Endothelial cell of umbilical vein (primary cell): ENCODE data around the gene LANCL3. TPM values are rescaled to one million over a fixed set of nuclear protein-coding genes. Genes with fewer than 3 reads are reported as not detected.

Source experiments
- BruUV-seq: library from RNA; stranded (reverse); fragments of 400-500 nt; replicated peaks from 2 replicates; lab custom pipeline; 2021; lab: Mats Ljungman, UMichigan
- CTCF ChIA-PET: fragments of 300-600, 350-600 bp; sonication (Branson Sonifier 250); formaldehyde crosslinking; loops from one replicate; lab custom pipeline; 2021; ENCODE audit warnings: antibody characterized with exemption, inconsistent platforms; lab: Charles Lee
- POLR2A ChIA-PET: fragments of 300-600, 350-600 bp; sonication (Branson Sonifier 250); formaldehyde crosslinking; loops from one replicate; lab custom pipeline; 2021; ENCODE audit warnings: antibody characterized with exemption, inconsistent platforms; lab: Charles Lee
- DNase-seq: peaks from one replicate; pipeline ENCODE4 v3.0.0-alpha.2; 2011; ENCODE audit warnings: low read depth, low spot score
- FAIRE-seq: peaks from 2 replicates; lab custom pipeline; 2011; peaks lifted over from hg19 to GRCh38; lab: Jason Lieb, UNC
- H2AFZ ChIP-seq: 2 replicates; pipeline ENCODE4 v1.6.0; 2012; ENCODE audit warnings: low read depth, low read length, control low read depth, inconsistent platforms
- H3K27ac ChIP-seq: 2 replicates; pipeline ENCODE4 v1.5.1; 2011; ENCODE audit warnings: low read depth, mild to moderate bottlenecking, control low read depth, low read length, moderate library complexity; ENCODE audit not compliant: insufficient read depth
- H3K27me3 ChIP-seq, 2 experiments: 2 replicates each; pipeline versions ENCODE4 v1.6.0 to v1.6.1; 2011; ENCODE audit warnings: low read length in 2 of 2, mixed read lengths in 1 of 2; ENCODE audit not compliant: control insufficient read depth in 2 of 2, insufficient read depth in 2 of 2
- H3K36me3 ChIP-seq, 2 experiments: 2 replicates in 1 of 2; 3 replicates in 1 of 2; pipeline ENCODE4 v1.5.1; 2011; ENCODE audit warnings: low read length in 2 of 2, mild to moderate bottlenecking in 1 of 2, moderate library complexity in 1 of 2; ENCODE audit not compliant: control insufficient read depth in 2 of 2, insufficient read depth in 2 of 2; ENCODE audit errors: extremely low read depth in 1 of 2
- H3K4me1 ChIP-seq: 3 replicates; pipeline ENCODE4 v1.5.1; 2011; ENCODE audit warnings: mild to moderate bottlenecking, low read length; ENCODE audit not compliant: control insufficient read depth, insufficient read depth; ENCODE audit errors: extremely low read depth
- H3K4me2 ChIP-seq: 2 replicates; pipeline ENCODE4 v1.6.1; 2011; ENCODE audit warnings: low read length, control low read depth, mixed read lengths; ENCODE audit not compliant: insufficient read depth
- H3K4me3 ChIP-seq, 3 experiments: fragments of 200-600 bp in 1 of 3; sonication (generic), shearing (Covaris generic) in 1 of 3; replicated peaks in 1 of 3; 2 replicates each; pipeline ENCODE4 v1.5.1; 2011 to 2016; ENCODE audit warnings: control low read depth in 3 of 3, low read length in 3 of 3, mild to moderate bottlenecking in 2 of 3, inconsistent platforms in 1 of 3, low read depth in 1 of 3, moderate library complexity in 1 of 3; ENCODE audit not compliant: insufficient read depth in 1 of 3
- H3K79me2 ChIP-seq: 2 replicates; pipeline ENCODE4 v1.6.0; 2012; ENCODE audit warnings: low read length, inconsistent platforms; ENCODE audit not compliant: control insufficient read depth, insufficient read depth
- H3K9ac ChIP-seq: replicated peaks from 2 replicates; pipeline ENCODE3; 2011; ENCODE audit warnings: low read length, control low read depth; ENCODE audit not compliant: insufficient read depth; ENCODE audit errors: extremely low read depth
- H3K9me1 ChIP-seq: replicated peaks from 3 replicates; pipeline ENCODE4 v1.6.0; 2011; ENCODE audit warnings: mild to moderate bottlenecking, low read length; ENCODE audit not compliant: control insufficient read depth, insufficient read depth; ENCODE audit errors: extremely low read depth
- H3K9me3 ChIP-seq: replicated peaks from 2 replicates; pipeline ENCODE4 v1.5.1; 2012; ENCODE audit warnings: low read length, inconsistent platforms; ENCODE audit not compliant: control insufficient read depth, insufficient read depth
- H4K20me1 ChIP-seq: replicated peaks from 2 replicates; pipeline ENCODE3; 2011; ENCODE audit warnings: mild to moderate bottlenecking, low read length; ENCODE audit not compliant: control insufficient read depth, insufficient read depth; ENCODE audit errors: extremely low read depth
- CTCF ChIP-seq, 2 donors: IDR thresholded peaks; 1 replicate in 1 of 2; 2 replicates in 1 of 2; pipeline ENCODE4 v1.5.1; 2011; ENCODE audit warnings: low read length in 2 of 2, mild to moderate bottlenecking in 2 of 2, moderate library complexity in 2 of 2, control low read depth in 1 of 2, inconsistent platforms in 1 of 2, low read depth in 1 of 2; ENCODE audit not compliant: insufficient read depth in 1 of 2; ENCODE audit errors: extremely low read depth in 1 of 2
- EZH2 ChIP-seq: IDR thresholded peaks from 2 replicates; pipeline ENCODE4 v1.6.1; 2012; ENCODE audit warnings: borderline replicate concordance, low read depth, mild to moderate bottlenecking, moderate library complexity, low read length, inconsistent platforms; ENCODE audit not compliant: severe bottlenecking
- FOS ChIP-seq: IDR thresholded peaks from 2 replicates; pipeline ENCODE4 v1.6.1; 2011; ENCODE audit warnings: mild to moderate bottlenecking, low read length, moderate library complexity, borderline replicate concordance; ENCODE audit not compliant: insufficient read depth
- GATA2 ChIP-seq: IDR thresholded peaks from 2 replicates; pipeline ENCODE4 v1.7.0; 2011; ENCODE audit warnings: low read depth, mild to moderate bottlenecking, moderate library complexity, mixed read lengths, low read length; ENCODE audit not compliant: insufficient read length, insufficient read depth
- JUN ChIP-seq: IDR thresholded peaks from 2 replicates; pipeline ENCODE4 v1.6.1; 2011; ENCODE audit warnings: borderline replicate concordance, low read depth; ENCODE audit not compliant: insufficient read length, insufficient read depth
- MAX ChIP-seq: IDR thresholded peaks from 2 replicates; pipeline ENCODE4 v1.6.1; 2011; ENCODE audit not compliant: insufficient read depth, insufficient read length
- MYC ChIP-seq: IDR thresholded peaks from one replicate; pipeline ENCODE4 v1.6.1; 2011; ENCODE audit warnings: mild to moderate bottlenecking, low read depth, low read length
- POLR2A ChIP-seq: IDR thresholded peaks from 2 replicates; pipeline ENCODE4 v1.6.1; 2012; ENCODE audit warnings: low read depth, mild to moderate bottlenecking, control low read depth, low read length
- POLR2AphosphoS5 ChIP-seq: IDR thresholded peaks from 2 replicates; pipeline ENCODE4 v1.6.1; 2012; ENCODE audit warnings: low read depth, mild to moderate bottlenecking, control low read depth, low read length, moderate library complexity; ENCODE audit not compliant: insufficient read depth
- dilution Hi-C: fragments of 300-500 bp; cut with MboI; formaldehyde crosslinking; loops from one replicate; pipeline ENCODE4 v1.15.0; 2019; ENCODE audit warnings: low sequenced_read_pairs; ENCODE audit not compliant: extremely low pct_ligation_motif_present
- intact Hi-C: fragments of 100-400 bp; cut with micrococcal nuclease; formaldehyde crosslinking; loops from one replicate; pipeline ENCODE4 v1.10.0; 2022
- polyA plus RNA-seq, 4 experiments: library from polyadenylated mRNA; depleted of rRNA in 3 of 4; stranded (reverse) in 3 of 4; unstranded in 1 of 4; fragments of >200 nt; gene quantifications; 2 replicates each; pipeline versions ENCODE4 v1.2.1 to v1.2.3, GENCODE V29; 2011 to 2012; ENCODE audit warnings: missing spikeins in 1 of 4
- total RNA-seq: library from RNA; stranded (reverse); gene quantifications from 2 replicates; pipeline ENCODE4 v1.2.3, GENCODE V29; 2021

The LANCL3 gene
- total and polyA plus RNA-seq, 2 donors (not counting 3 experiments of a cell fraction or from before 2014, with no cell fraction given): 0.12 to 1.5 TPM

- H4K20me1 ChIP-seq: no peaks in the 10 kb centered on the region
- FAIRE-seq: no peak
Measured at GRCh38 chrX:37651921-37652452, 80.5 kb downstream of the LANCL3 start.

More at GRCh38 chrX:37651921-37652452, 80.5 kb downstream of the LANCL3 start:
- H3K36me3 ChIP-seq: no peaks in the 10 kb centered on the region
- no peak overlapping the region for H2AFZ ChIP-seq
- no peaks in the 10 kb centered on the region for H3K79me2 ChIP-seq
- intact Hi-C loops (no loop called here), dilution Hi-C loops (no loop called here)
- H3K27ac ChIP-seq: no peak overlapping the region
- no peaks in the 10 kb centered on the region for H3K9me1 ChIP-seq
- no peak overlapping the region for H3K4me2 ChIP-seq
- ChIA-PET CTCF (no interaction called here), POLR2A (no interaction called here)
- no peak overlapping the region for H3K4me3 ChIP-seq
- H3K27me3 ChIP-seq: no peaks in the 10 kb centered on the region
- no peak for DNase-seq
- H3K4me1 ChIP-seq: no peaks in the 10 kb centered on the region
- H3K9me3 ChIP-seq: no peaks in the 10 kb centered on the region
- H3K9ac ChIP-seq: no peak overlapping the region
- no TSS peak for BruUV-seq
- TF ChIP-seq EZH2: no peak
- no peak for TF ChIP-seq POLR2A
- TF ChIP-seq MYC: no peak
- no peak for TF ChIP-seq JUN
- TF ChIP-seq CTCF (IDR thresholded peaks at IDR 0.05; ENCODE audit: extremely low read depth in 1 of 2, insufficient read depth in 1 of 2, low read depth in 1 of 2, low read length in 2 of 2): no peak
- TF ChIP-seq MAX: no peak
- no peak for TF ChIP-seq POLR2AphosphoS5
- no peak for TF ChIP-seq GATA2
- no peak for TF ChIP-seq FOS
